Adipocyte (in vitro differentiated cells): ENCODE measurements around the gene ATF7.
"Not testable (repeated sequence)": the region's sequence is repeated elsewhere in the genome, so short reads cannot be mapped to it uniquely, and the experiment has no call there.

Experiments
- DNase-seq: peaks from one replicate; pipeline ENCODE4 v3.0.0-alpha.2; 2015; ENCODE audit warnings: low read depth
- H3K27me3 ChIP-seq: replicated peaks from 2 replicates; pipeline ENCODE4 v1.7.0; 2013; ENCODE audit warnings: mild to moderate bottlenecking, low read length, moderate library complexity; ENCODE audit not compliant: control insufficient read depth, insufficient read depth
- H3K36me3 ChIP-seq: 2 replicates; pipeline ENCODE4 v1.7.0; 2013; ENCODE audit warnings: low read length, mild to moderate bottlenecking, moderate library complexity; ENCODE audit not compliant: control insufficient read depth, insufficient read depth, severe bottlenecking
- H3K4me1 ChIP-seq: 2 replicates; pipeline ENCODE4 v1.7.0; 2013; ENCODE audit warnings: mild to moderate bottlenecking, low read length, moderate library complexity; ENCODE audit not compliant: control insufficient read depth, insufficient read depth
- H3K4me3 ChIP-seq: 2 replicates; pipeline ENCODE4 v1.7.0; 2013; ENCODE audit warnings: mild to moderate bottlenecking, low read length, moderate library complexity
- H3K9ac ChIP-seq: 2 replicates; pipeline ENCODE4 v1.7.0; 2013; ENCODE audit warnings: mild to moderate bottlenecking, low read length, moderate library complexity
- H3K9me3 ChIP-seq: 2 replicates; pipeline ENCODE4 v1.7.0; 2013; ENCODE audit warnings: mild to moderate bottlenecking, low read length, moderate library complexity; ENCODE audit not compliant: control insufficient read depth

ATF7 gene

DNA sequence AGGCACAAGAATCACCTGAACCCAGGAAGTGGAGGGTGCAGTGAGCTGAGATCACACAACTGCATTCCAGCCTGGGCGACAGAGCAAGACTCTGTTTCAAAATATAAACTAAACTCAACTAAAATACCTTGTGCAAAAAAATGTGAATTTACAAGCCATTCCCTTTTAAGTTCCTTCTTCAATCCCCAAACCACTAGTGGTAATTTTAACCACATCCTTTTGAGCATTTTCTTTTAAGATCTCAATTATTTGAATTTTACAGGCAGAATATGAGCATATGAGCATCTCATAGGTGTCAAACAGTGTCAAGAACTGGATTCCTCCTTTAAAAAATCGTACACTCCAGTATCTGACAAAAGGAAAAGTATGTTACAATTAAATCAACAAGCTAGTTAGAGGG is 61.9 kb downstream of the ATF7 start:
- Histone ChIP-seq H3K4me1 (peaks cover 36% of the 10 kb centered on the region), H3K9me3 (no peaks in the 10 kb centered on the region), H3K36me3 (no peaks in the 10 kb centered on the region), H3K27me3 (no peaks in the 10 kb centered on the region), H3K4me3 (no peak overlapping the region), H3K9ac (no peak overlapping the region)
- no peak for DNase-seq

DNA sequence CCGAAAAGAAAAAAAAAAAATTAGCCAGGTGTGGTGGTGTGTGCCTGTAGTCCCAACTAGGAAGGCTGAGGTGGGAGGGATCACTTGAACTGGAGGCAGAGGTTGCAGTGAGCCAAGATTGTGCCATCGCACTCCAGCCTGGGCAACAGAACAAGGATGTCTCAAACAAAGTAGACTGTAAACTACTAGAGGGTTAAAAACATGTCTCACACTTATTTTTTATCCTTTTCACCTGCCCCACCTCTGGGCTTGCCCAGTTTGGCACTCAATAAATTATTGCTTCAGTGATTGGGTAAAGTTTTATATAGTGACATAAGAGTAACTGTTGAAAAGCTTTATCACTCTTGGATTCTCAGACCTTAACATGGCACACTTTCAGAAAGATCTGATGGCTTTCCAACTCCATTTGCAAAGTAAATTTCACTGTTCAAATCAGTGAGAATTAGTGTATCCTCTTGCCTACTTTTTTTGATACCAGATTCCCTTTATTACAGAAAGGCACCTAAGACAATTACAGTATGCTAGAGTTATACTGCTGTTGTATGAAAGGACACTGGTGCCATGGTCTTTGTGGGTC is 62.6 kb downstream of the ATF7 start:
- H3K9me3 ChIP-seq = no peaks in the 10 kb centered on the region
- no peaks in the 10 kb centered on the region for H3K27me3 ChIP-seq
- no peak for DNase-seq
- no peaks in the 10 kb centered on the region for H3K36me3 ChIP-seq
- no peak overlapping the region for H3K4me3 ChIP-seq
- H3K9ac ChIP-seq = no peak overlapping the region
- peaks cover 36% of the 10 kb centered on the region for H3K4me1 ChIP-seq

DNA sequence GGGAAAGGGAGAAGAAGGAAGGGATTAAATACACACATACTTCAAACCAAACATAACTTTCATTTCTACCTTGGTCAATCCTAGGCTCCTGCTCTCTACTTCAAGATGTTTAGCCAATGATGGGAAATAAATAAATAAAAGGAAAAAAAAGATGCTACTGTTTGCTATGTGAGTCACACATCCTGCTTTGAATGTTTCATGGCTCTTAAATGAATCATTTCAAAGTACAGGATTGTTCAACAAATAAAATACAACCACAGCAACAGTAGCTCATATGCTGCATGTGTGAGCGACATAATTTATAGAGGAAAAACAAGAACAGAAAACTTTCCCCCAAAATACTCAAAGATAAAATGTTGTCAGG is 64.6 kb downstream of the ATF7 start:
- peak; percentile 83 for DNase-seq
- H3K36me3 ChIP-seq = no peaks in the 10 kb centered on the region
- H3K27me3 ChIP-seq = no peaks in the 10 kb centered on the region
- peaks cover 36% of the 10 kb centered on the region for H3K4me1 ChIP-seq
- H3K9ac ChIP-seq = no peak overlapping the region
- H3K9me3 ChIP-seq = no peaks in the 10 kb centered on the region
- no peak overlapping the region for H3K4me3 ChIP-seq

DNA sequence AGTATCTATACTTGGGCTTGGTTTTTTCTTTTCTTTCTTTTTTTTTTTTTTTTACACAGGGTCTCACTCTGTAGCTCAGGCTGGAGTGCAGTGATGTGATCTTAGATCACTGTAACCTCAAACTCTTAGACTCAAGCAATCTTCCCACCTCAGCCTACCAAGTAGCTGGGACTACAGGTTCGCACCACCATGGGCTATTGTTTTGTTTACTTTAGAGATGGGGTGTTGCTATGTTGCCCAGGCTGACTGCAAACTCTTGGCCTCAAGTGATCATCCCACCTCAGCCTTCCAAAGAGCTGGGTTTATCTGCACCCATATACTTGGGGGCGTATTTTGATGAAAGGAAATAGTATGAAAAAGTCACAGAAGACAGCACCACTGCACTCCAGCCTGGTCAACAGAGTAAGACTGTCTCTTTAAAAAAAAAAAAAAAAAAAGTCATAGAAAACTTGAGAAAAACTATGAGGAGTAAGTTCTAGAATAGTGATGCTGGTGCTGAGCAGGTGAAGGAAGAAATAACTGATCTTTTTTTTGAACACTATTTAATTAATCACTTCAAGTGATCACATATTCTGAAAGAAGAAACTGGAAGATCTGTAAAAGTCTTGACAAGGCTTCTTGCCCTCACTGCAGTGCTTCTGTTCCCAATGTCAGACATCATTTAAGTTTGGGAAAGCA is 65.1 kb downstream of the ATF7 start:
- H3K4me3 ChIP-seq = no peak overlapping the region
- no peaks in the 10 kb centered on the region for H3K27me3 ChIP-seq
- peak overlapping the region; percentile 21 for H3K9ac ChIP-seq
- no peaks in the 10 kb centered on the region for H3K9me3 ChIP-seq
- peaks cover 36% of the 10 kb centered on the region for H3K4me1 ChIP-seq
- no peaks in the 10 kb centered on the region for H3K36me3 ChIP-seq
- no peak for DNase-seq

DNA sequence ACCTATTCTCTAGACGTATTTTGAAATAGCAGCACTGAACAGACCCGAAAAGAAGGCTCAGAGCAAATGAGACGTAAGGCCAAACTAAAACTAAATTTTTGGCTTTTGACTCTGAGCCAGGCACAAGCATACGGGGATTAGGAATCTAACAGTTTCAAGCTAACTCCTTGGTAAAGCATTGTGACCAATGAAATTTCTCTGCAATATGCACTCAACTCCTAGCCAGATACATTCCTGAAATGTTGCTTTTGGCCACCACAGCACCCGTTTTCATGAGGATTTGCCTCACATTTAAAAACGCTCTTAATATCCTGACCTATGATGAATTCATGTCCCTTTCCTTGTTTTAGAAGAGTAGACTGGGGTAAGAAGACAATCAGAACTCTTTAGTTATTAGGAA is 65.8 kb downstream of the ATF7 start:
- Histone ChIP-seq H3K36me3 (no peaks in the 10 kb centered on the region), H3K9me3 (no peaks in the 10 kb centered on the region), H3K9ac (peak overlapping the region; percentile 21), H3K4me3 (no peak overlapping the region), H3K27me3 (no peaks in the 10 kb centered on the region), H3K4me1 (peaks cover 36% of the 10 kb centered on the region)
- peak; percentile 90 for DNase-seq

DNA sequence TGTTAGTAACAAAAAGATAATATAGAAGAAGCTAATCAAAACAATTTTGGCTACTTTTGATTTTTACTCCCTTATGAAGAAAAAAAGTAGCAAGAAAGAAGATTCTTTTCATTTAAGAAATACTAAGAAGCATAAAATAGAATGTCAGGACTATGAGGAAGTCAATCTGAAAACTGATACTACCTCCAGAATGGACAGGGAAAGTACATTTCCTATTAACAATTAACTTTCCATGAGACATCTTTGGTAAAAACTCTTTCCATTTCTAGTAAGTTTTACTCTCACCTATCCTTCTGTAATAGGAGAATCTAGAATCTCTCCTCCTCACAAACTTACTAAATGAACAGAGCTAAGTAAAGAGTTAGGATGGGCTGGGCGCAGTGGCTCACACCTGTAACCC is 67.6 kb downstream of the ATF7 start:
- Histone ChIP-seq H3K9ac (no peak overlapping the region), H3K9me3 (no peaks in the 10 kb centered on the region), H3K36me3 (peaks cover 1% of the 10 kb centered on the region), H3K27me3 (no peaks in the 10 kb centered on the region), H3K4me1 (peaks cover 22% of the 10 kb centered on the region), H3K4me3 (no peak overlapping the region)
- DNase-seq = no peak

DNA sequence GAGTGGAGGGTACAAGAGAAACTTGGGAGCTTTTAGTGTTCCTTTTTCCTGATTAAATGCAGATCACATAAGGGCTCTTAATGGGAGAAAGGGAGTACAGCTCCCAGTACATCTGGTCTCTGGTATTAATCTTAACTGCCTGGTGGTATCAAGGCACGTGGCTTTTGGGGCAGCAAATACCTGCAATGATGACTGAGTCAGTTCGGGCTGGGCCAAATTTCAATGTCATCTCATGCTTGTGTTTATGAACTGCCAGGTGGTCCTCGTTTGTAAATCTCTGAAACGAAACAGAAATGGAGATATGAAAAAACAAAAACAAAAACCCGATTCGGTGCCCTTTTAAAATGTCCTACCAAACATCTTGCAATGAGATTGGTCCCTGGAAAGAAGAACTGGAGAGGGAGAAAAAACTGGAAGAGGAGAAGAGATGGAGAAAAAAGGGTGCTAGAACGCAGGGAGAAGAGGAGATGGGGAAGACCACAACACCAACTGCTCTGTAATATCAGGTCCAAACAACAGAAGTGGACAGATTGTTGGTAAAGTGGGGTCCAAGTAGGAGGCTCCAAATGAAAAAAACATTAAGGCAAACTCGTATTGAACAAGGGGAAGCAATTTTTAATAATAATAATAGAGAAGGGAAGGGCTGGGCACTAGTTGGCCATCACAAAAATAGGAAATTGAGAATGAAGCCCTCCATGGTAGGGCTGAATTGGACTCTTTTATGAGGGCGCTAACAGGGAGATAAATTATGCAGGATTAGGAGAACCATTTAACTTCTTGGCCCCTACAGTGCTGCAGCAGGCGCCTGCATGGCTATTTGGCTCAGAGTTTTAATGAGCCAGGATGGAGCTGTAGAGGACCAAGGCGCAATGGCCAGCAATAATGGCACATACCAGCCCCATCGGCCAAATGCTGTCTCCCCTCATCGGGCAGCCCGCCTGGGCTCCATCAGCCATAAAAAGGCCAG is 73.5 kb downstream of the ATF7 start:
- DNase-seq = no peak
- Histone ChIP-seq H3K9ac (no peak overlapping the region), H3K9me3 (no peaks in the 10 kb centered on the region), H3K27me3 (no peaks in the 10 kb centered on the region), H3K36me3 (peaks cover 38% of the 10 kb centered on the region), H3K4me1 (no peaks in the 10 kb centered on the region), H3K4me3 (no peak overlapping the region)

DNA sequence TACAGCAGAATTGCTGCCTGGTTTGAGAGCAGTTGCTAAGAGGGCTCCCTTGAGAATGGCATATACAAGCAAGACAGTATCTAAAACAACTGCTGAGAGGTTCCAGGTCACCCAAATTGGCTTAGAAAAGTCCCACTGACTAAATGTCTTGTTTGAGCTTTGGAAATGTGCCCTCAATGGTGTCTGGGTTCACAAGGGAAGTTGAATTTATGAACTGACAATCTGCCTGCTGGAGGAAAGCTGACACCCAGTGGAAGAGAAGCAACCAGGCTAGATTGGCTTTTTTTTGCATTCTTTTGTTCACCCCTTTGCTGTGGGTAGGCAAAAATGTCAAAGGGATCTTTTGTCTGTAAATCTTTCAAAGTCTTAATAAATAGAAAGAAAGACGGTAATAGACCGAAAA is 74.3 kb downstream of the ATF7 start:
- Histone ChIP-seq H3K9me3 (no peaks in the 10 kb centered on the region), H3K9ac (no peak overlapping the region), H3K36me3 (peaks cover 41% of the 10 kb centered on the region), H3K4me1 (no peaks in the 10 kb centered on the region), H3K27me3 (no peaks in the 10 kb centered on the region), H3K4me3 (no peak overlapping the region)
- no peak for DNase-seq

DNA sequence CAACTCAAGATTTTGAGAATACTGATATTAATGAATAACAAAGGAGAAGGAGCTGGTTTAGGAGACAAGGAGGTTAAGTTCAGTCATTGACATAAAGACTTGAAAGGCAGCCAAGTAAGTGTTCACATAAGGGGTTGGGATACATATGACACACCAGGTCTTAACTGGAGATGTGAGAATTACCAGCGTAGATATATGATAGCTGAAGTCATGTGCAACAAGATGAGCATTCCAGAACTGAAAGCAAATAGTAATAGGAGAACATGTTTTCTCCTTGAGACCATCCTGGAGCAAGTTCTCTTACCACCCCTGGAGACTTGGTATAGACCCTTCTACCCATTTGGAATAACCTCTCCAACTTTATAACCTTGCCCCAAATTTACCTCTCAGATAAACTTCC is 75.6 kb downstream of the ATF7 start:
- no peaks in the 10 kb centered on the region for H3K27me3 ChIP-seq
- peaks cover 41% of the 10 kb centered on the region for H3K36me3 ChIP-seq
- no peak overlapping the region for H3K9ac ChIP-seq
- DNase-seq = no peak
- no peaks in the 10 kb centered on the region for H3K4me1 ChIP-seq
- no peaks in the 10 kb centered on the region for H3K9me3 ChIP-seq
- no peak overlapping the region for H3K4me3 ChIP-seq

DNA sequence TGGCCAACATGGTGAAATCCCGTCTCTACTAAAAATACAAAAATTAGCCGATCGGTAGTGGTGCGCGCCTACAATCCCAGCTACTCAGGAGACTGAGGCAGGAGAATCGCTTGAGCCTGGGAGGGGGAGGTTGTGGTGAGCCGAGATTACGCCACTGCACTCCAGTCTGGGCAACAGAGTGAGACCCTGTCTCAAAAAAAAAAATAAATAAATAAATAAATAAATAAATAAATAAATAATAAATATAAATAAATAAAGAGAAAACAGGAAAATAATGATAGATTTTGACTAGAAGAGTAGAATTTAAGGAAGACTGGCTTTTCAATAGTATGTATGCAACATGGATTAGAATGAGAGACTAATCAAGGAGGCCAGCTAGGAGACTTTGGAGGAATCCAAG is 76.1 kb downstream of the ATF7 start:
- not testable (repeated sequence) for H3K9ac ChIP-seq, H3K9me3 ChIP-seq, H3K27me3 ChIP-seq, H3K4me3 ChIP-seq, DNase-seq, H3K4me1 ChIP-seq
- peaks cover 41% of the 10 kb centered on the region for H3K36me3 ChIP-seq

DNA sequence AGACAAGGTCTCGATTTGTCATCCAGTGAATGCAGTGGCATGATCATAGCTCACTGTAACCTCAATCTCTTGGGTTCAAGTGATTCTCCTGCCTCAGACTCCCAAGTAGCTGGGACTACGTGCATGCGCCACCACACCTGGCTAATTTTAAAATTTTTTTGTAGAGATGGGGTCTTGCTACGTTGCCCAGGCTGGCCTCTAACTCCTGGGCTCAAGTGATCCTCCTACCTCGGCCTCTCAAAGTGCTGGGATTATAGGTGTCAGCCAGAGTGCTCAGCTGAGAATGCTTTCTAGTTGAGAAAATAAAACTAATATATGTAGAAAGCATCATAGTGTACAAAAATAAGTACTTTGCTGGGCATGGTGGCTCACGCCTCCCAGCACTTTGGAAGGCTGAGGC is 77.8 kb downstream of the ATF7 start:
- H3K36me3 ChIP-seq = peaks cover 37% of the 10 kb centered on the region
- H3K9ac ChIP-seq, H3K9me3 ChIP-seq, H3K27me3 ChIP-seq, H3K4me3 ChIP-seq, DNase-seq, H3K4me1 ChIP-seq: not testable (repeated sequence)
